GM21619 (cell line): ENCODE results near the gene LCP2.

Experiments used
- ATAC-seq: cut with Tn5 transposase; IDR thresholded peaks from one replicate; pipeline ENCODE4 v1.9.1; 2021; ENCODE audit not compliant: unreplicated experiment

The LCP2 gene

DNA sequence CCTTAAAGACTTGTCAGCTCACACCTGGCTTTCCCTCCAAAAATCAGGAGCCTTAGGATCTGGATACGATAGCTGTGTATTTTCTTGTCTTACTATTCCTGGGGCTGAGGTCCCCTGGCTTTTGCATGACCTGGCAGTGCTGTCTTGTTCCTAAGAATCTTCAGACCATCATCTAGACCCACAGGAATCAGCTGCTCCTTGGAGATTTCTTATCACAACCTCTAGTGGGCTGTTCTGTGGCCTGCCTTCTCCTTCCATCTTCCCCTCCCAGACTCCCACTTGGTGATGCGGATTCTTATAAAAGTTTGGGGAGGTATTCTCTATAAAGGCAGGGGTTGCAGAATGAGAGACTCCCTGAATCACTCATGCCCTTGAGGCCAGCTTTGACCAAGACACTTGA lies 21.4 kb downstream of the LCP2 start:
- ATAC-seq, result no peak

DNA sequence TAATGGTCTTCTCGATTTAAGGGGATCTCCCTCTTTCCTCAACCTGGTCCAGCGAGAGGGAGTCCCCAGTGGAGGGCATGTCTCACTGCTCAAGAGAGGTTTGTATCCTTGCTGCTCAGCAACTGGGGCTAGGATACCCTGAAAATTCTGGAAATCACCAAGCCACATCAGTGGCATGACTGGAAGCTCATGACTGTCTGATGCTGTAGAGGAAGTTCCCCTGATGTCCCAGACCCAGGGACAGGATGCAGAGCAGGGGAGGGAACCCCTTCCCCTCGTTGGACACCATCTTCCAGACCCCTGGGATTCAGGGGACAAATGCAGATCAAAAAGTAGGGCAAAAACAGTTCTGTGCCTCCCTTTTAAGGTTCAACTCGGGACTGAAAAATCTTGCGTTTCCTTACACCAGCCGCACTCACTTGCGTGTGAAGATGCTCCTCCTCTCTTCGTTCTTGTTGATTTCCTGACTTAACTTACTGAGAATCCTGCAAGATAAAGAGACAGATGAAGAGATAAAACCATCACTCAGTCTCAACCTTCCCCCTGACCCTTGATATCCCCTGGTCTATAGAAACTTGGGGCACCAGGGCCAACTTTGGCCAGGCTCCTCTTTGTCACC lies 22.1 kb downstream of the LCP2 start:
- no peak for ATAC-seq

DNA sequence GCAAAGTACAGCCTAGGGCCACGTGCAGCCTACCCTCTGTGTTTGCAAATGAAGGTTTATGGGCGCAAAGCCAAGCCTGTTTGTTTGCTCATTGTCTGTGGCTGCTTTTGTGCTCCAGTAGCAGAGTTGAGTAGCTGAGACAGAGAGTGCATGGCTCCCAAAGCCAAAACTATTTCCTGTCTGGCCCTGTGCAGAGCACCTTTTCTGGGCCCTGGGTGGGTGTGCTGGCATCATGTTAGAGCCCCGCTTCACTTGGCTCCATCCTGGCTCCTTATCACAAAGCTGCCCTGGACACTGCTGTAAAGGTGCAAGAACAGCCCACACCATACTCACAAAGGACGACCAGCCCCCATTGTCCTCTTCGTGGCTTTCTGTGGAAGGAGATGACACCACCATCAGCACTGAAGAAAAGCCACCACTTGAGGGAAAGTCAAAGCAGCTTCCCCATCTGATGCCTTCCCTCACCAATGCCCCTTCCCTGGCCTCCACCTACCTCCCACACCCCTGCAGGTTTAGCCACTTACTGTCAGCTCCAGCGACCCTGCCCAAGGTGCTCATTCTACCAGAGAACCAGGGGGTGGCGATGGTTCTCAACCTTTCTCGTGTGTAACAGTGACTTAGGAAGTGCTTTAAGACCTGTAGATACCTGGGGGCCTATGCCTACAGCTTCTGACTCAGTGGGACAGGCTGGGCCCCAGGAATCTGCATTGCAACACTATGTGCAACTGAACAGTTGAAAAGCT lies 23.4 kb downstream of the LCP2 start:
- no peak for ATAC-seq

DNA sequence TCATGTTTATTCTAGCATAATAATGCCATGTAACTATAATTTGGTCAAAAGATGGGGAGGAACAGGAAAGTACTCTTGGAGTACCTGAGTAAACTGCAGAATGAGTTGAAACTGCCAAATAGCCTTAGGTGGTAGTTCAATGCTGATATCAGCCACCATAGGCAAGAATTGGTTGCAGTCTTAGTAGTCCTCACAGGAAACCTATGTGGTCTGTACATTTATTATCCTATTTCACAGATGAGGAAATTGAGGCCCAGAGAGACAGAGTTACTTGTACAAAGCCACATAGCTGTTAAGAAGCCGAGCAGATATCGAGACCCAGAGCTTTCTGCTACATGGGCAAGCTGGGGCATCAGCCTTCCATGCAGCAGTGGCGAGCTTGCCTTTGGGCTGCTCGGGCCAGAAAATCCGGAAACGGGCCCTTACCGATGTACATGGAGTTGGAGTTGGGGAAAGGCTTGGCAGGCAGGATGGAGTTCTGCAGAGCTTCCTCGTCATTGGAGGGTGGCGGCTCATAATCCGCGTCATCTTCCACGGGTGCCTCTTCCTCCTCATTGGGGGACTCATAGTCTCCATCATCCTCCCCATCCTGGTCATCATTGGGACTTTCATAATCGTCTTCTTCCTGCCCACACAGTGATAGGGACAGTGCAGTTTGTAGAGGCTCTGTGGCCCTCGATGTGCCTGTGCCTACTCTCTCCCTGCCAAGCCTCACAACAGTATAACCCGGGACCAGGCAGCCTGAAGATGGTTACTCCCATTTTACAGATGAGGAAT lies 27.1 kb downstream of the LCP2 start:
- ATAC-seq, result no peak

DNA sequence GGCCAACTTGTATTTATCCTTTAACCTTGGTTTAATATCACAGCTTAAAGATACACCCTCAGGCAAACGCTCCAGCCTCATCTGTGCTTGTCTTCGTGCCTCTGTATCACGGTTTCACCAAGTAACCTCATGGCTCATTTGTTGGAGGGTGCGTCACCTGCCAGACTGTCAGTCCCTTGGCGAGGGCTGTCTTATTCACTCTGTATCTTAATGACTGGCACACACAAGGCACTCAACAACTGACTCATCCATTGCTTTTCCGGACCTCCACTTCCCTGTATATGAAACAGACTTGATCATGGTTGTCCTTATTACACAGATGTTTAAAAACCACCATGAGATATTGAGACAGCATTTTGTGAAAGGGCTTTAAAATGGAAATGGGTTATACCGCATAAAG lies 28.0 kb downstream of the LCP2 start:
- ATAC-seq, result no peak

DNA sequence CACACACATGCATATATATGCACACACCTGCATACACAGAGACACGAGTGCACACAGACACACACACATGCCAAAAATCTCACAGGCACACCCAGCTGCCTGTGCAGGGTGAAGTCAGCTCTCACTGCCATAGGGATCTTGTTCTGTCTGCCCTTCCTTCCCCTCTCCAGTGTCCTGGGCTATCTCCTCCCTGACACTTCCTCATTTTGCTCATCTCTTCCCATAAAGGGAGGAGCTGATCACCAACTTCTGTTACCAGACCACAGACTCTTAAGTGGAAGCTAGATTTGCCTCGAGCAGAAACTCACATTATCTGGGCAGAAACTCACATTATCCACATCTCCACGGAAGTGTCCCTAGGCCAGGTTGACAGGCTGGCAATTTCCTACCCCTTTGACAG lies 28.7 kb downstream of the LCP2 start:
- no peak for ATAC-seq

DNA sequence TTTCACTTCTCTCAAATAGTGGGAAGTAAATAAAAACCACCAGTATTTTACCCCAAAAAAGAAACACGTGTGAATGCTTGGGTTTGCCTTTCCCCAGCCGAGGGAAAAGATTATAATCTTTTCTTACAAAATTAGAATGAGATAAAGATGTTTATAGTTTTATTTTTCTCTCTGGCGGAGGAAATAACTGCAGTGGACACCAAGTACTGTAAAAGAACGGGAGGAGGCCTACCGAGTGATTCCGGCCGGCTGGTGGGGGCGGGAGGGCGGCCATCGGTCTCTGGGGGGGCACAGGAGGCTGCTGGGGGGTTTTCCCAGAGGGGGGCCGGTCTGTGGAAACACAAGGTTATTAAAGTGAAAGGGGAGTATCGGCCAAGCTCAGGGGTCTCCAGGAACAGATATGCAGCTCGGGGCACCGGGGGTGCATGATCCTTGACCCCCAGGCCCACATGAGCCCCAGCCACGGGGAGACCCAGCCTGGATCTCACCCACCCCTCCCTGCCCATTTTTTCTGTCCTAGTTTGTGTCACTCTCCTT lies 29.4 kb downstream of the LCP2 start:
- no peak for ATAC-seq

DNA sequence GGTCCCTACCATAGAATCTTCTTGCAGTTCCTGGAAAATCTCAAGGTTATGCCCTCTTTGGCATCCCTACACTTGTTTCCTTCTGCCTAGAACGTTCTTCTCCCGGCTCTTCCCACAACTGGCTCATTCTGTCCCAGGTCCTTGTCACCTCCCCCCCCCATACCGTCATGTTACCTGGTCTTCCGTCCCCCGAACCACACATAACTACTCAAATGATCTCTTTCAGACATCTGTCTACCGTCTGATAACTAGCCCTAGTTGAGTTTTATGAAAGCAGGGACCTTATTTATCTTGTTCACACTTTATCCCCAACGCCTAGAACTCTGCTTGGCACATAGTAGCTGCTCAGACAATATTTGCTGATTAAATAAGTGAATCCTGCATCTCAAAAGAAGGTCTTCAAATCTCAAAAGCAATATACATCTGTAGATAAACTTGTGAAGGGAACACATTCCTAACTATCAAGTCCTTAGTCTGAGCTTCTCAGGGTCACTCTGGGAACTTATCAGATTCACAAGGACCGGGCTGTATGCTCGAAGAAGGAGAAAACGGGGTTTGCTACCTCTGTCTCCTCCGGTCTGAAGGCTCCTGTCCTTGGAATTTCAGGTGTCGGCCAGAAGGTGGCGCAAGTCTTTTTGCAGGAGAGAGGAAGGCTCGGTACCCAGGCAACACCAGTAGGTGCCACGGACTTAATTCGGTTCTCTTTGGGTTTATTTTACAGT lies 30.0 kb downstream of the LCP2 start:
- ATAC-seq, result peak; percentile 90

DNA sequence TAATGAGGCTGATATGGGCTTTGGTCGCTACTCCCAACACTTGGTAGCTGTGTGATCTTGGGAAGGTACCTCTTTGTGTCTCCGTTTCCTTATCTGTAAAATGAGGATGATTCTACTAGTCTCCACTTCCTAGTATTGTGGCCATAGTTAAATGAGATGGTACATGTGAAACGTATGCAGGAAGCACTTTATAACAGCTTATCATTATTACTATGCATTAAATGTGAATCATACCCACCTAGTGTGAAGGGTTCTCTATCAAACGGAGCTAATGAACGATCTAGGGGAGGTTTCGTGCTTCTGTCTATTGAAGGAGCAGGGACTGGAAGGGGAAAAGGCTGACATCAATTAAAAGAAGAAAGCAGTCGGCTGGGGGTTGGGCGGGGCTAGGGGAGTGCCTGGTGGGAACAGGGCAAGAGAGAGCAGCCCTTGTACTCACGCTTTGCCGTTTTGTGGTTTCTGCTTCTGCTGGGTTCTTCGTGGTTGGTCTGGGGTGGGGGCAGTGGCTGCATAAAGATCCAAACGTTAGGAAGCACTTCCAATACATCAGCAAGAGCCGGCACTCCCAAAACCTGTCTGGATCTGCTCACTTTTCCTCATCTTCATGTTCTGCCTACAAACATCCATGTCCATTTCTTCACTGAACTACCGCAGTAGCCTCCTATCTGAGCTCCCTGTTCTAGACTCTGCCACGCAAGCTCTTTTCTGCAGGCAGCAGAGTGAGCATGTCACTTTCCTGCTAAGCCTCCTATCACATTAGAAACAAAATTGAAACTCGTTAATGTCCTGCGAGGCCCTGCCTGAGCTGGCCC lies 30.8 kb downstream of the LCP2 start:
- no peak for ATAC-seq

DNA sequence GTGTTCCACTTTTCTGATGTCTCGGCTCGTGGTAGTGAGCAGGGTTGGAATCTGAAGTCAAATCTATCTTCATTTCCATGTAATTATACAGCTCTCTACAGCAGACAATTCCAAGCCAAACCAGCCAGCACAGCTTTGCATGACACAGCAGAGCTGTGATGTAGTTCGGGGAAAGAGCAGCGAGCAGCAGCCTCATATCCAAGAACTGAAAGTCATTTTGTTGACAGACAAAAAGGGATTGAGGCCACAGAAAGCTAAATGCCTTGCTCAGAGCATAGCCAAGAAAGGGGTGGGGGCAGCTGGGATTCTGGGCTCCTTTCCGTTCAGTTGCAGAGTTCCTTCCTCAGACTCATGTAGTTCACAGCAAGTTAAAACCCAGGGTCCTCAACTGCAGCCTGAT lies 32.1 kb downstream of the LCP2 start:
- ATAC-seq, result no peak

DNA sequence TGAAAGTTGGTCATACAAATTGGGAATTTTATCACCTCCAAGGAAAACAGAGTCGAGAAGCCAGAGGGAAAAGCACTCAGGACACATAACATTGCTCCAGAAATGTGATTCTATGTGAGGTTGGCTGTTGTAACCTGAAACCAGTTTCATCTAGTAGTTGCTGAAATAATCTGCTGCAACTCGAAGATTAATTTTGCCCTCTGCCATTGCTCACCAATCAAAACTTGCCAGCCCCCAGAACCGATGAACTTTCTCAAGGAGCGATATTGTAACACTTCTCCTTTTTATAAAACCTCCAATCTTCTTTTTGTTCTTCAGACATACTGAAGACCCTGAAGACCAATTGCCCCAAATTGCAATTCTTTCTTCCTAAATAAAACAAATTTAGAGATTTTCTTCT lies 33.7 kb downstream of the LCP2 start:
- ATAC-seq, result no peak

DNA sequence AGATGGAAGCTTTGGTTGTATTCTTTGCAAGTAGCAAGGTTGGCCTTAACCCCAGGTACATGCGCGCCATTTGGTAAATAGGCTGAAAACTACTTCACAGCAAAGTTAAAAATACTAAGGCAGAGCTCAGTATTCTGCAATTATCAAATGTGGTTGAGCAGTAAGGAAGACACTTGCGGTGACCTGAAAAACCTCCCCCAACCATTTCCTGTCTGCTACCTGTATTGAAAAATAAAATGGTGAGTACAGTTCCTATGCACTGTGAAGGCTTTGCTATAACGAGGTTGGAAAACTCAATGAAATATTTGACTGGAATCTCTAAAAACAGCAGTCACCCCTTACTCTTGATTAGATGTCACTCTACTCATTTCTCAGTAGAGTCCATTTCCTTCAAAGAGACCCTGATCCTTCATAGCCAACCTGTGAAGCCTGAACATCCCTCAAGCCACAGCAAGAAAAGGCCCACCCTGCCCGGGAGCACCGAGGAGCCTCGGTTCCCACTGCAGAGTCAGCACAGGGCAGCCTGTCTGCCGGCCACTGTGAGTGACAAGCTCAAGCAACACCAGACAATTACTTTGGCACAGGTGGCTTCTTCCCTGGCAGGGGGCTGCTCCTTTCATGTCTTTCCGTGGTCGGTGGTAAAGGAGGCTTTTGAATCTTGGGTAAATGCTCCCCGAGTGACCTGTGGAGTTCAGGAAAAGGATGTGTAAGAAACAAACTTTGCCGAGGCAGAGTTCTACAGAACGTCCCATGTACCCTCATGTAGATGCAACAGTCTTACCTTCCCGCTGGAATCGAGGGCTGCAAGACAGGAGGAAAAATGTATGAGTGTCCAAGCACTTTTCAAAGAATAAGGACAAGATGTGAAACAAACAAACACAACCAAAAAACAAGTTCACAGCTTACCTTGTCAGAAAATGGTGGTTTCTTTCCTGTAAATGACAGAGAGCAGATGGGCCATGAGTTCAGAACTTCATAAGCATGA lies 35.2 kb downstream of the LCP2 start:
- no peak for ATAC-seq

DNA sequence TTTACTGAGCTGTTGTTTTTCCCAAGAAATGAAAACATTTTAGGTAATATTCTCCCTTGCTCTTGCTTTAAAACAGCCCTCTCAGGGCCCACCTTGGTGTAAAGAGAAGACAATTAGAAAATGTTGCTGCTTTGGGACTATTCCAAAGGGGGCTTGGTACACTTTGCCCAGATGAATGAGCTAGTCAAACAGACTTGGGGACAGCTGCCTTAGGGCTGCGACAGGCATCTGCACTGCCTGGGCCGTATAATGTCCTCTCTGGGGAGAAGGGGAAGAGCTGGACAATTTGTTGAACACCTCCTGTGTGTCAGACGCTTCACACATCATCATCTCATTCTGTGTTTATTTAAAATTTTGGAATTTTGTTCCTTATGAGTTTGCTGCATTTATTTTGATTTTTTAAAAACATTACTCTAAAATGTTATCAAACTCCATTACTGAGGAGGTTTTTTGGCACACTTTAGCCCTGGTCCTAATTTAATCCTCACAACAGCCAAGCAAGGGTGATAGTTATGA lies 36.0 kb downstream of the LCP2 start:
- no peak for ATAC-seq

DNA sequence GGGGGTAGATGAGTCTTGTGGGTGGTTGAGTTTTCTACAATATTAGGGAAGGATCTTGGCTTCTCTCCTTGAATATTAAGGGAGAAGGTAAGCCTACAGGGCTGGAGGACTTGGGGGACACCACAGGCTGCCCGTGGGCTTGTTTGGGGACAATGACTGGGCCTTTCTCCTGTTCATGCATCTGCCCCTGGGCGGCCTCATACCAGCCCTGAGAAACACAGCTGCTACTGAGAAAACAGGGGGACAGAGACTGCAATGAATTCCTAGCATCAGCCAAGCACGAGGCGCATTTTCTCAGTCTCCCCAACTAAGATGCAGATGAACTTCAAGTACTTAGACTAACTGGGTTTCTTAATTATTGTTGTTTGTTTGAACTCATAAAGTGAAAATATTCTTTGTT lies 40.2 kb downstream of the LCP2 start:
- ATAC-seq, result no peak

DNA sequence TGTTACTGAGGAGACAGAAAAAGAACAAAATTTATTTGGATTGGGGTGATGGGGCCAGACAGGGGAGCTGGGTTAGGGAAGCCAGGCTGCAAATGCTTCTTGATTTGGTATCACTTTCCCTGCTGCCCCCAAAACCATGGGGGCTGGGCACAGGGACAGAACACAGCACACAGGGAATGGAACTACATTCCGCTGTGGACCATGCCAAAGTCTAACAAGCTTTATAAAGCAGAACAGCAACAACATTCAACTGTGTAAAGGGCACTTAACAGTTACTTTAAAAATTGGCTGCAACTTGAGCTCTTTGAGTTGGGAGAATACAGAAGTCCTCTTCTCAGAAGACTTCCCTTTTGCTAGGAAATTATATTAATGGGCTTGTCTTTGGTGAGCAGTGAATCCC lies 41.0 kb downstream of the LCP2 start:
- ATAC-seq, result no peak

DNA sequence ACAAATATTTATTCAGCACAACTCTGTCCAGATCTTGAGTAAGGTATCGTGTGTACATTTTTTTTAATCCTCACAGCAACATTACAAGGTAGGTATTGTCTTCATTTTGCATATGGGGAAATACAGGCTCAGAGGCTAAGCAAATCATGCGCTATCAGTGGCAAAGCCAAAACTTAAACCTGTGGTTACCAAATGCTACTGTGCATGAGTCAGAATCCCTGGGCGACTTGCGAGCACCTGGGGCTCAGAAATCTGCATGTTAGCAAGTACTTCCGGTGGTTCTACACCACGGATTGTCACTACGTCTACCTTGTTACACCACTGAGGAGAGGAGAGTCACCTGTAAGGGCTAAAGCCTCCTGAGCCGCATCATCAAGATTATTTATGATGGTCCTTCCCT lies 43.5 kb downstream of the LCP2 start:
- peak; percentile 97 for ATAC-seq

DNA sequence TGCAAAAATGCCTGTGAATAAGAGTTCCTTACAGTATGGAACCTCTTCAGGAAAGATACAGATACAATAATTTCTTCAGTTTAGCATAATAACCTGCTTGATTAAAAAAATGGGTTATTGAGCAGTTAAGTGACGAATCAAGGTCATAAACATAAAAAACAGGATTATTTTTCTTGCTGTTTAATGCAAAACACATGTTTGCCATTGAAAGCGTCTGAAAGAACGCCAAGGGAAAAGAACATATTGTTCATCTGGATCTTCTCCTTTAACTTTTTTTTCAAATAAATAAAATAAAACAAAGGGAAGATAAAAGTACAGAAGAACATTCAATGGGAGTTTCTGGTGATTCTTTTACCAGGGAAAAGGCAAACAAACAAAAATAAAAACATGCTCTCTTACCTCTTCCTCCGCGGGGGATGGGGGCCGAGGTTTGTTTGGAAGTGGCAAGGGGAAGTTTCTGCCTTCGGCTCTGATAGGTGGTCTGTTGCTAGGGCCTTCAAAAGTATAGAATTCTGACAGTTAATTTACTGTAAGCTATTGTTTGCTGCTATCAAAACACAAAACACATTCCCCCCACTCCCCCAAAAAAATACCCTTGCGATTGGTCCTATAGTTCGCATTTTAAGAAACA lies 44.7 kb downstream of the LCP2 start:
- ATAC-seq, result no peak

DNA sequence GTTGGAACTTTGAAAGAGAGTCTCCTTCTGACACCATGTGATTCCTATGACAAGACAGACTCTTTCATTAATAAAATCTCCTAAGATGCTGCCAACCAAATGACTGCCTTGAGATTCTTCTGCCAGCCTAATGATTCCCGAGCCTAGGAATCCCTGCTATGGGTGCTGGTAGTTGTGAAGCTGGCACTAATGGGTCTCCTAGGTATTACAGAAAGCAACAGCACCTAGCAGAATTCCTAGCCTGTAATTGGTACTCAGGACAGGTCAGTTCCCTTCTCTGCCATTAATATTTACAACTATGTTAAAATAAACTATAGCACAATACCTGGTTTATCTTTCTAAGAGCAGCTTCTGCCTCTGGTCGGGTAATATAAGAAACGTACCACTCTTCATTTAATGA lies 45.5 kb downstream of the LCP2 start:
- ATAC-seq, result no peak

DNA sequence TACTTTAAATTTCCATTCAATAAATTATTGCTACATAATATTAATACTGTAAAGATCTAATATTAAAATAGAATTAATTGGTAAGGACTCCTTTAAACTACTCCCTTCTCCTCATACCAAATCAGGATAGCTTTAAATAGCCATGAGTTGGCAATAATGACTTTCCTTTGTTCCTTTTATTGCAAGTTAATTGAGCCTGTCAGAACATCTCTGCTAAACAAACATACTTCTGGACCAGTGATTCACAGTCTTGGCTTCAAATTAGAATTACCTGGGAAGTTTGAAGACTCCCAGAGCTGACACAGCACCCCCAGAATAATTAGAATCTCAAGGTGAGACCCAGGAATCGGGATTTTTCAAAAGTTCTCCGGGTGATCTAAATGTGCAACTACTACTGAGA lies 46.1 kb downstream of the LCP2 start:
- no peak for ATAC-seq
